Endothelial cell of umbilical vein (primary cell): ENCODE results near the gene C16orf82. TPM values are rescaled to one million over a fixed set of nuclear protein-coding genes. Genes with fewer than 3 reads are reported as not detected.

Experiments used
- BruUV-seq: library from RNA; stranded (reverse); fragments of 400-500 nt; replicated peaks from 2 replicates; lab custom pipeline; 2021; lab: Mats Ljungman, UMichigan
- CTCF ChIA-PET: fragments of 300-600, 350-600 bp; sonication (Branson Sonifier 250); formaldehyde crosslinking; loops from one replicate; lab custom pipeline; 2021; ENCODE audit warnings: antibody characterized with exemption, inconsistent platforms; lab: Charles Lee
- POLR2A ChIA-PET: fragments of 300-600, 350-600 bp; sonication (Branson Sonifier 250); formaldehyde crosslinking; loops from one replicate; lab custom pipeline; 2021; ENCODE audit warnings: antibody characterized with exemption, inconsistent platforms; lab: Charles Lee
- DNase-seq: peaks from one replicate; pipeline ENCODE4 v3.0.0-alpha.2; 2011; ENCODE audit warnings: low read depth, low spot score
- FAIRE-seq: peaks from 2 replicates; lab custom pipeline; 2011; peaks lifted over from hg19 to GRCh38; lab: Jason Lieb, UNC
- H2AFZ ChIP-seq: 2 replicates; pipeline ENCODE4 v1.6.0; 2012; ENCODE audit warnings: low read depth, low read length, control low read depth, inconsistent platforms
- H3K27ac ChIP-seq: 2 replicates; pipeline ENCODE4 v1.5.1; 2011; ENCODE audit warnings: low read depth, mild to moderate bottlenecking, control low read depth, low read length, moderate library complexity; ENCODE audit not compliant: insufficient read depth
- H3K27me3 ChIP-seq, 2 experiments: 2 replicates each; pipeline versions ENCODE4 v1.6.0 to v1.6.1; 2011; ENCODE audit warnings: low read length in 2 of 2, mixed read lengths in 1 of 2; ENCODE audit not compliant: control insufficient read depth in 2 of 2, insufficient read depth in 2 of 2
- H3K36me3 ChIP-seq, 2 experiments: 2 replicates in 1 of 2; 3 replicates in 1 of 2; pipeline ENCODE4 v1.5.1; 2011; ENCODE audit warnings: low read length in 2 of 2, mild to moderate bottlenecking in 1 of 2, moderate library complexity in 1 of 2; ENCODE audit not compliant: control insufficient read depth in 2 of 2, insufficient read depth in 2 of 2; ENCODE audit errors: extremely low read depth in 1 of 2
- H3K4me1 ChIP-seq: 3 replicates; pipeline ENCODE4 v1.5.1; 2011; ENCODE audit warnings: mild to moderate bottlenecking, low read length; ENCODE audit not compliant: control insufficient read depth, insufficient read depth; ENCODE audit errors: extremely low read depth
- H3K4me2 ChIP-seq: 2 replicates; pipeline ENCODE4 v1.6.1; 2011; ENCODE audit warnings: low read length, control low read depth, mixed read lengths; ENCODE audit not compliant: insufficient read depth
- H3K4me3 ChIP-seq, 3 experiments: fragments of 200-600 bp in 1 of 3; sonication (generic), shearing (Covaris generic) in 1 of 3; replicated peaks in 1 of 3; 2 replicates each; pipeline ENCODE4 v1.5.1; 2011 to 2016; ENCODE audit warnings: control low read depth in 3 of 3, low read length in 3 of 3, mild to moderate bottlenecking in 2 of 3, inconsistent platforms in 1 of 3, low read depth in 1 of 3, moderate library complexity in 1 of 3; ENCODE audit not compliant: insufficient read depth in 1 of 3
- H3K79me2 ChIP-seq: 2 replicates; pipeline ENCODE4 v1.6.0; 2012; ENCODE audit warnings: low read length, inconsistent platforms; ENCODE audit not compliant: control insufficient read depth, insufficient read depth
- H3K9ac ChIP-seq: replicated peaks from 2 replicates; pipeline ENCODE3; 2011; ENCODE audit warnings: low read length, control low read depth; ENCODE audit not compliant: insufficient read depth; ENCODE audit errors: extremely low read depth
- H3K9me1 ChIP-seq: replicated peaks from 3 replicates; pipeline ENCODE4 v1.6.0; 2011; ENCODE audit warnings: mild to moderate bottlenecking, low read length; ENCODE audit not compliant: control insufficient read depth, insufficient read depth; ENCODE audit errors: extremely low read depth
- H3K9me3 ChIP-seq: replicated peaks from 2 replicates; pipeline ENCODE4 v1.5.1; 2012; ENCODE audit warnings: low read length, inconsistent platforms; ENCODE audit not compliant: control insufficient read depth, insufficient read depth
- H4K20me1 ChIP-seq: replicated peaks from 2 replicates; pipeline ENCODE3; 2011; ENCODE audit warnings: mild to moderate bottlenecking, low read length; ENCODE audit not compliant: control insufficient read depth, insufficient read depth; ENCODE audit errors: extremely low read depth
- EZH2 ChIP-seq: IDR thresholded peaks from 2 replicates; pipeline ENCODE4 v1.6.1; 2012; ENCODE audit warnings: borderline replicate concordance, low read depth, mild to moderate bottlenecking, moderate library complexity, low read length, inconsistent platforms; ENCODE audit not compliant: severe bottlenecking
- FOS ChIP-seq: IDR thresholded peaks from 2 replicates; pipeline ENCODE4 v1.6.1; 2011; ENCODE audit warnings: mild to moderate bottlenecking, low read length, moderate library complexity, borderline replicate concordance; ENCODE audit not compliant: insufficient read depth
- JUN ChIP-seq: IDR thresholded peaks from 2 replicates; pipeline ENCODE4 v1.6.1; 2011; ENCODE audit warnings: borderline replicate concordance, low read depth; ENCODE audit not compliant: insufficient read length, insufficient read depth
- MYC ChIP-seq: IDR thresholded peaks from one replicate; pipeline ENCODE4 v1.6.1; 2011; ENCODE audit warnings: mild to moderate bottlenecking, low read depth, low read length
- POLR2AphosphoS5 ChIP-seq: IDR thresholded peaks from 2 replicates; pipeline ENCODE4 v1.6.1; 2012; ENCODE audit warnings: low read depth, mild to moderate bottlenecking, control low read depth, low read length, moderate library complexity; ENCODE audit not compliant: insufficient read depth
- dilution Hi-C: fragments of 300-500 bp; cut with MboI; formaldehyde crosslinking; loops from one replicate; pipeline ENCODE4 v1.15.0; 2019; ENCODE audit warnings: low sequenced_read_pairs; ENCODE audit not compliant: extremely low pct_ligation_motif_present
- intact Hi-C: fragments of 100-400 bp; cut with micrococcal nuclease; formaldehyde crosslinking; loops from one replicate; pipeline ENCODE4 v1.10.0; 2022
- polyA plus RNA-seq, 4 experiments: library from polyadenylated mRNA; depleted of rRNA in 3 of 4; stranded (reverse) in 3 of 4; unstranded in 1 of 4; fragments of >200 nt; gene quantifications; 2 replicates each; pipeline versions ENCODE4 v1.2.1 to v1.2.3, GENCODE V29; 2011 to 2012; ENCODE audit warnings: missing spikeins in 1 of 4
- total RNA-seq: library from RNA; stranded (reverse); gene quantifications from 2 replicates; pipeline ENCODE4 v1.2.3, GENCODE V29; 2021
- TF ChIP-seq, protein P1 (sequence below): IDR thresholded peaks from 2 replicates; pipeline ENCODE4 v1.6.1; 2011; ENCODE audit not compliant: insufficient read depth, insufficient read length
- TF ChIP-seq, protein P2 (sequence below), 2 donors: IDR thresholded peaks; 1 replicate in 1 of 2; 2 replicates in 1 of 2; pipeline ENCODE4 v1.5.1; 2011; ENCODE audit warnings: low read length in 2 of 2, mild to moderate bottlenecking in 2 of 2, moderate library complexity in 2 of 2, control low read depth in 1 of 2, inconsistent platforms in 1 of 2, low read depth in 1 of 2; ENCODE audit not compliant: insufficient read depth in 1 of 2; ENCODE audit errors: extremely low read depth in 1 of 2

Gene C16orf82
- total and polyA plus RNA-seq, 2 donors (not counting 3 experiments of a cell fraction or from before 2014, with no cell fraction given): not detected

DNA sequence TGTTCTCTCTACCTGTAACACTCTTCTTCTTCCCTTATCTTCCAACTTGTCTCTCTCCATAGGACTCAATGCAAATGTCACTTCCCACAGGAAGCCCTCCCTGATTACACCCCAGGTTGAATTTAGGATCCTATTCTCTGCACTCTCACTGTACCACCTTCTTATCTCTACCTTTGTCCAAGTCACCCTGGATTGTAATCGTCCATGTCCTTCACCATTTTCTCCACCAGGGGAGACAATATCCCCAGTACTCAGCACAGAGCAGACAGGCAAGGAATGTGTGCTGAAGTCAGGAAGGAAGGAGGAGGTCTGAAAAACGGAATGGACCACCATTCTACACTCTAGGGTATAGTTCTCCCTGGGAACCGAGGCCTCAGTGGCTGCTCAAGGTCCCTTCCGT, 14.2 kb downstream of the C16orf82 start:
- POLR2A ChIA-PET: no interaction called here
- Histone ChIP-seq H3K4me1 (no peaks in the 10 kb centered on the region), H3K9me1 (no peaks in the 10 kb centered on the region), H3K27me3 (no peaks in the 10 kb centered on the region), H3K9me3 (no peaks in the 10 kb centered on the region), H3K36me3 (no peaks in the 10 kb centered on the region), H3K9ac (no peak overlapping the region), H4K20me1 (no peaks in the 10 kb centered on the region), H2AFZ (no peak overlapping the region), H3K27ac (no peak overlapping the region), H3K4me3 (no peak overlapping the region), H3K79me2 (no peaks in the 10 kb centered on the region), H3K4me2 (no peak overlapping the region)
- CTCF ChIA-PET: interaction anchor here (1.5 kb wide), 1 partner anchor 29 kb away, joined by 4 read pairs; no protein-coding TSS in a partner anchor
- dilution Hi-C loops: no loop called here
- FAIRE-seq: no peak
- intact Hi-C loops: no loop called here
- no TSS peak for BruUV-seq
- no peak for TF ChIP-seq POLR2AphosphoS5
- no peak for TF ChIP-seq JUN
- TF ChIP-seq FOS: no peak
- TF ChIP-seq, protein P1, sequence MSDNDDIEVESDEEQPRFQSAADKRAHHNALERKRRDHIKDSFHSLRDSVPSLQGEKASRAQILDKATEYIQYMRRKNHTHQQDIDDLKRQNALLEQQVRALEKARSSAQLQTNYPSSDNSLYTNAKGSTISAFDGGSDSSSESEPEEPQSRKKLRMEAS: no peak
- TF ChIP-seq, protein P2, sequence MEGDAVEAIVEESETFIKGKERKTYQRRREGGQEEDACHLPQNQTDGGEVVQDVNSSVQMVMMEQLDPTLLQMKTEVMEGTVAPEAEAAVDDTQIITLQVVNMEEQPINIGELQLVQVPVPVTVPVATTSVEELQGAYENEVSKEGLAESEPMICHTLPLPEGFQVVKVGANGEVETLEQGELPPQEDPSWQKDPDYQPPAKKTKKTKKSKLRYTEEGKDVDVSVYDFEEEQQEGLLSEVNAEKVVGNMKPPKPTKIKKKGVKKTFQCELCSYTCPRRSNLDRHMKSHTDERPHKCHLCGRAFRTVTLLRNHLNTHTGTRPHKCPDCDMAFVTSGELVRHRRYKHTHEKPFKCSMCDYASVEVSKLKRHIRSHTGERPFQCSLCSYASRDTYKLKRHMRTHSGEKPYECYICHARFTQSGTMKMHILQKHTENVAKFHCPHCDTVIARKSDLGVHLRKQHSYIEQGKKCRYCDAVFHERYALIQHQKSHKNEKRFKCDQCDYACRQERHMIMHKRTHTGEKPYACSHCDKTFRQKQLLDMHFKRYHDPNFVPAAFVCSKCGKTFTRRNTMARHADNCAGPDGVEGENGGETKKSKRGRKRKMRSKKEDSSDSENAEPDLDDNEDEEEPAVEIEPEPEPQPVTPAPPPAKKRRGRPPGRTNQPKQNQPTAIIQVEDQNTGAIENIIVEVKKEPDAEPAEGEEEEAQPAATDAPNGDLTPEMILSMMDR (IDR thresholded peaks at IDR 0.05; ENCODE audit: extremely low read depth in 1 of 2, insufficient read depth in 1 of 2, low read depth in 1 of 2, low read length in 2 of 2): peak in 1 of 2 donors; percentile 14
- TF ChIP-seq EZH2: no peak
- TF ChIP-seq MYC: no peak
- no peak for DNase-seq
